Measurements from ENCODE around the gene SHISA9.

Gene SHISA9

GRCh38 chr16:13110124-13110796 lies 208.9 kb downstream of the SHISA9 start:
- Histone ChIP-seq H3K27ac (replicated peaks) (no peak overlapping the region), H3K4me3 (replicated peaks; ENCODE audit: insufficient read depth, low read length) (no peak overlapping the region), H3K27me3 (ENCODE audit: insufficient read depth, poor library complexity, severe bottlenecking) (no peaks in the 10 kb centered on the region)
- DNase-seq (ENCODE audit: low read depth in 1 of 2, low spot score in 1 of 2), result no peak
- TF ChIP-seq, protein P1, sequence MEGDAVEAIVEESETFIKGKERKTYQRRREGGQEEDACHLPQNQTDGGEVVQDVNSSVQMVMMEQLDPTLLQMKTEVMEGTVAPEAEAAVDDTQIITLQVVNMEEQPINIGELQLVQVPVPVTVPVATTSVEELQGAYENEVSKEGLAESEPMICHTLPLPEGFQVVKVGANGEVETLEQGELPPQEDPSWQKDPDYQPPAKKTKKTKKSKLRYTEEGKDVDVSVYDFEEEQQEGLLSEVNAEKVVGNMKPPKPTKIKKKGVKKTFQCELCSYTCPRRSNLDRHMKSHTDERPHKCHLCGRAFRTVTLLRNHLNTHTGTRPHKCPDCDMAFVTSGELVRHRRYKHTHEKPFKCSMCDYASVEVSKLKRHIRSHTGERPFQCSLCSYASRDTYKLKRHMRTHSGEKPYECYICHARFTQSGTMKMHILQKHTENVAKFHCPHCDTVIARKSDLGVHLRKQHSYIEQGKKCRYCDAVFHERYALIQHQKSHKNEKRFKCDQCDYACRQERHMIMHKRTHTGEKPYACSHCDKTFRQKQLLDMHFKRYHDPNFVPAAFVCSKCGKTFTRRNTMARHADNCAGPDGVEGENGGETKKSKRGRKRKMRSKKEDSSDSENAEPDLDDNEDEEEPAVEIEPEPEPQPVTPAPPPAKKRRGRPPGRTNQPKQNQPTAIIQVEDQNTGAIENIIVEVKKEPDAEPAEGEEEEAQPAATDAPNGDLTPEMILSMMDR (IDR thresholded peaks at IDR 0.05; ENCODE audit: insufficient read depth, low read length), result no peak
- no peak for TF ChIP-seq REST (IDR thresholded peaks at IDR 0.05; ENCODE audit: insufficient replicate concordance, low read depth)

DNA sequence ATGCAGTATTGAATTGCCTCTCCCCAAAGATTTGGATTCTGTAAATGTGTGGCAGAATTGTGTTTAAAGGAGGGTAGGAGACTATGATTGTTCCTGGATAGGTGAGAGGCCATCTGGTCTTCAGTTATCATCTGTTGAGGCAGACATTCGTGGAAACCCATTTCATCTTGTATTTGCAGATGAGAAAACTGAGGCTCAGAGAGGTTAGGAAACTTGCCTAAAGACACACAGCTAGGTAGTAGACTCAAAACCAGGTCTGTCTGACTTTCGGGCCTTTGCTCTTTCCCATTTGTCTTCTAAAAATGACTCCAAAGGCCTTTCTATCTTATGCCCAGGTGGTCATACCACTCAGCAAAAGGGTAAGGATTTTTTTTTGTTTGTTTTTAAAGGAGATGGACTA lies 210.3 kb downstream of the SHISA9 start:
- H3K27me3 ChIP-seq (ENCODE audit: insufficient read depth, poor library complexity, severe bottlenecking), result no peaks in the 10 kb centered on the region

DNA sequence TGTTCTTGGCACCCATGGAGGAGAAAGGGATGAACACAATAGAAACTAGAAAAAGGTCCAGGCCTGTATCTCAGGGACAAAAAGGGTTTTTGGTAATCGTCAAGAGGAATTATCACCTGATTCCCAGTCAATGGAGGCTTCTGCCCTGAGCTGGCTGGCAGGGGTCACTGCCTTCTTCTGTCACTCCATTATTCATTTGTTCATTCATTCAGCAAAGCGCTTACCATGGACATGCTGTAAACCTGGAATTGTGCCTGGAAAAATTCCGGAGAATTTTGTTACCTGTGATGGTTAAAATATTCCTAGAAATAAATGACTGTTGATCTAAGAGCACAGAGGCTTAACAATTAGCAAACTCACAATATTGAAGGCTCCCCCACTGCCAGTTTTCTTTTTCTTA lies 212.3 kb downstream of the SHISA9 start:
- Histone ChIP-seq H3K4me3 (replicated peaks; ENCODE audit: insufficient read depth, low read length) (no peak overlapping the region), H3K27ac (replicated peaks) (no peak overlapping the region), H3K27me3 (ENCODE audit: insufficient read depth, poor library complexity, severe bottlenecking) (no peaks in the 10 kb centered on the region)
- TF ChIP-seq GABPA (IDR thresholded peaks at IDR 0.05; ENCODE audit: low read depth), result no peak
- no peak for TF ChIP-seq POLR2AphosphoS5 (IDR thresholded peaks at IDR 0.05; ENCODE audit: low read depth)
- TF ChIP-seq SPI1 (IDR thresholded peaks at IDR 0.05; ENCODE audit: borderline replicate concordance, low read depth), result no peak
- TF ChIP-seq REST (IDR thresholded peaks at IDR 0.05; ENCODE audit: insufficient replicate concordance, low read depth), result no peak
- TF ChIP-seq, protein P1 (IDR thresholded peaks at IDR 0.05; ENCODE audit: insufficient read depth, low read length), result no peak
- no peak for DNase-seq (ENCODE audit: low read depth in 1 of 2, low spot score in 1 of 2)

More for the DNA sequence above, 210.3 kb downstream of the SHISA9 start:
- no peak for DNase-seq (ENCODE audit: low read depth in 1 of 2, low spot score in 1 of 2)
- no peak overlapping the region for H3K4me3 ChIP-seq (replicated peaks; ENCODE audit: insufficient read depth, low read length)
- no peak overlapping the region for H3K27ac ChIP-seq (replicated peaks)
- TF ChIP-seq REST (IDR thresholded peaks at IDR 0.05; ENCODE audit: insufficient replicate concordance, low read depth) (no peak), POLR2AphosphoS5 (IDR thresholded peaks at IDR 0.05; ENCODE audit: low read depth) (no peak), SPI1 (IDR thresholded peaks at IDR 0.05; ENCODE audit: borderline replicate concordance, low read depth) (no peak), GABPA (IDR thresholded peaks at IDR 0.05; ENCODE audit: low read depth) (no peak)
- TF ChIP-seq, protein P1 (IDR thresholded peaks at IDR 0.05; ENCODE audit: insufficient read depth, low read length), result no peak

All from HL-60 (cell line).